DOHH2 (cell line): ENCODE measurements around the gene SAMD5.

Experiments
- CTCF ChIP-seq: fragments of 200-600 bp; sonication (generic); IDR thresholded peaks from one replicate; pipeline ENCODE4 v1.5.1; 2014; ENCODE audit warnings: antibody characterized with exemption, mild to moderate bottlenecking, low read depth, low read length; ENCODE audit not compliant: poor library complexity, severe bottlenecking
- EZH2phosphoT487 ChIP-seq: fragments of 200-600 bp; sonication (generic); IDR thresholded peaks from 2 replicates; pipeline ENCODE4 v1.6.1; 2017; ENCODE audit warnings: borderline replicate concordance, mild to moderate bottlenecking, antibody characterized with exemption, low read length, moderate library complexity, mixed read lengths

GRCh38 chr6:147468634-147469033, 39.9 kb upstream of the SAMD5 start:
- no peak for TF ChIP-seq CTCF
- TF ChIP-seq EZH2phosphoT487 = no peak
